GM12873 (cell line): ENCODE measurements around the gene LCN6.

ENCODE experiments used
- CTCF ChIP-seq: IDR thresholded peaks from 2 replicates; pipeline ENCODE4 v1.5.1; 2012; ENCODE audit warnings: low read depth, mild to moderate bottlenecking, moderate library complexity, low read length, control low read depth; ENCODE audit not compliant: insufficient read depth; ENCODE audit errors: missing control alignments

LCN6 gene

GRCh38 chr9:136762915-136763648, 14.8 kb upstream of the LCN6 start:
- no peak for TF ChIP-seq CTCF

GRCh38 chr9:136762221-136762691, 13.9 kb upstream of the LCN6 start:
- no peak for TF ChIP-seq CTCF

DNA sequence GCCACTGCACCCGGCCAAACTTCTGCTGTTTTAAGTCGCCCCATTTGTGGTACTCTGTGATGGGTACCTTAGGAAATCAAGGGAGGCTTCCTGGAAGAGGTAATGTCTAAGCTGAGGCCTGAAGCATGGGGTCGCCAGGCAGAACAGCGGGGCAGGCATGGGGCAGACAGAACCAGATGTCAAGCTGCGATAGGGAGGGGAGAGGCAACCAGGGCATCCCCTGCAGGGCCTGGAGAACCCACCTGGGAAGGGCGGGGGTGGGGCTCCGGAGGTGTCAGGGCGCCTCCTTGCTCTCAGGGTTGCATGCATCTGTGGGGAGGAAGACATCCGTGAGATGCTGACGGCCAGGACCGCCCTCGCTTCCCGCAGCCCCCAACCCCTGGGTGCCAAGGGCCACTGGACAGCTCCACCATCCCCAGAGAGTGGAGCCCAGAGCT, 13.2 kb upstream of the LCN6 start:
- no peak for TF ChIP-seq CTCF

DNA sequence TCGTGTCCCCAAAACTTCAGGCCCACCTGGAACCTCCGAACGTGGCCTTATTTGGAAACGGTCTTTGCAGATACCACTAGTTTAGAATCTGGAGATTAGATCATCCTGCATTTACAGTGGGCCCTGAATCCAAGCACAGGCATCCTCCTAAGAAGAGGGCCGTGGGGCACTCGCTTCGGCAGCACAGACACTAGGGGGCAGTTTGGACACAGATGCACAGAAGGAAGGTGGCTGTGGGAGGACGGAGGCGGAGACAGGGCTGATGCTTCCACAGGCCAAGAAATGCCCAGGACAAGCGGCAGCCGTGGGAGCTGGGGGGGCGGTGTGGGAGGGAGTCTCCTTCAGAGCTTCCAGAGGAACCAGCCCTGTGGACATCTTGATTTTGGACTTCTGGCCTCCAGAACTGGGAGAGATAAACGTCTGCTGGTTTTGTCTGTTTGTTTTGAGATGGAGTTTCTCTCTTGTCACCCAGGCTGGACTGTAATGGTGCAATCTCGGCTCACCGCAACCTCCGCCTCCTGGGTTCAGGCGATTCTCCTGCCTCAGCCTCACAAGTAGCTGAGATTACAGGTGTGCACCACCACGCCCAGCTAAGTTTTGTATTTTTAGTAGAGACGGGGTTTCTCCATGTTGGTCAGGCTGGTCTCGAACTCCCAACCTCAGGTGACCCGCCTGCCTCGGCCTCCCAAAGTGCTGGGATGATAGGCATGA, 12.7 kb upstream of the LCN6 start:
- TF ChIP-seq CTCF: peak; percentile 72

DNA sequence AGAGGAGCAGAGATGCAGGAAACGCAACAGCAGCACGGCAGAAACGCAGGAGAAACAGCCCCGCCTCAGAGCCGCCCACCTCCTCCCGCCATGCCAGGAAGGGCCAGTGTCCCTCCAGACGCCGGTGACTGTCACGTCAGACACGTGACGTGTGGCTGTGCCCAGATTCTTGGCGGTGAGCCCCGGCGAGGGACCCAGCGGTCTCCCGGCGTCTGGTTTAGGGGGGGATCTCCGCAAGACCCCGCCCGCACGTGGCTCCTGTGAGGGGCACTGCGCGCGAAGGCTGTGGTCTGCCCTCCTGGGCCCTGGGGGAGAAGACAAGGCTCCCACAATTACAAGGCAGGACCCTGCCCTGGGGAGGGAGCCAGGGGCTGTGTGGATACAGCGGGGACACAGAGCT, 12.1 kb upstream of the LCN6 start:
- no peak for TF ChIP-seq CTCF

DNA sequence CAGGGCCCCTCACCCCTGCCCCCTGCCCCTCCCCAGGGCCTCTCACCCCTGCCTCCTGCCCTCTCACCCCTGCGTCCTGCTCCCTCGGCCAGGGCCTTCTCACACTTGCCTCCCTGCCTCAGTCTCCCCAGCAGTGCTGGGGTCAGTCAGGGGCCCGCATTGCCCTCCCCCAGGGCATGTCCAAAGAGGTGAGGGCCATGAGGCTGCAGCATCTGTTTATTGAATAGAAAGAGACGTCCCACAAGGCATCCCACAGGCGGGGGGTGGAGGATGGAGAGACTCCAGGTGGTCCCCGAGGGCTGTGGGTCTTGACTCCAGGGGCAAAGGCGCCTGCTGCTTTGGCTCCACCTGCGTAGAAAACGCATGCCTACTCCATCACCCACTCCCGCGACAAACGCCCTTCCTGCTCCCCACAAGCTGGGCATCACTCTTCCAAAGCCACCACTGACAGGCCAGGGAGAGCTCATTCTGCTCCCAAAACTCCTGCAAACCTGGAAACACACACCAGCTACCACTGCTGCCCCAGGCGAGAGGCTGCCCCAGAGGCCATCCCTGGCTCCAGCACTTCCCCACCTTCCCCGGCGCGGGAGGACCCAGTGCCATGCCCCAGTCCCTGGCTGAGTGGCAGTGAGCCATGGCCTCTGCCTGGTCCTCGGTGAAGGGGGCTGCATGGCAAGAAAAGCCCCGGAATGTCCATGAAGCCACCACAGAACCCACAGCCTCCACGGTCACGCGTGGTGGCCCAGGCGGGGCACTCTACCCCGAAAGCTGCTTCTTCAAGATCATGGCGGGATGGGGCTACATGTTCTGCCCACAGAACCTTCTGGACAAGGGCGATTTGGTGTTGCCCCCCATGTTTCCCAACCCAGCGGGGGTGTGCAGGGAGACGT, 11.4 kb upstream of the LCN6 start:
- no peak for TF ChIP-seq CTCF

DNA sequence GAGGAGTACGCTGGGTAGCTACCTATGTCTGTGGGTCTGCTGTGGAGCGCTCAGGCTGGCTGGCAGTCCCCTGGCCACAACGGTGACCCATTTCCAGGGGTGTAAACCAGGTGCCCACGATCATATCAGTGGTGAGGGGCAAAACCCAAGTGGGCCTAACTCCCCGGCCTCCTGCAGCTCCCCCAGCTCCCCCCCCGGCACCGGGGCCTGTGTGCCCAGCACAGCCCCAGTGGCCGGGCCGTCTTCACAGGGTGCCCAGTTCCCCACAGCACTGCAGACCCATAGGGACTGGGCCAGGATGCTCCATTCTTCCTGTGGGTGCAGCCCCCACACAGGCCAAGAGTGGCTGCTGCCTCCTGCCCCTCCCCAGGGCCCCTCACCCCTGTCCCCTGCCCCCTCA, 10.7 kb upstream of the LCN6 start:
- TF ChIP-seq CTCF: no peak
